Activated CD4-positive, alpha-beta T cell treated with anti-CD3 and anti-CD28 coated beads for 4 hours (primary cell): Measurements from ENCODE around the gene PCDHA4.
"Not testable (repeated sequence)": the region's sequence is repeated elsewhere in the genome, so short reads cannot be mapped to it uniquely, and the experiment has no call there.

ENCODE experiments used
- DNase-seq, 2 donors: peaks; one replicate each; pipeline ENCODE4 v3.0.0-alpha.2; 2020

Gene PCDHA4

DNA sequence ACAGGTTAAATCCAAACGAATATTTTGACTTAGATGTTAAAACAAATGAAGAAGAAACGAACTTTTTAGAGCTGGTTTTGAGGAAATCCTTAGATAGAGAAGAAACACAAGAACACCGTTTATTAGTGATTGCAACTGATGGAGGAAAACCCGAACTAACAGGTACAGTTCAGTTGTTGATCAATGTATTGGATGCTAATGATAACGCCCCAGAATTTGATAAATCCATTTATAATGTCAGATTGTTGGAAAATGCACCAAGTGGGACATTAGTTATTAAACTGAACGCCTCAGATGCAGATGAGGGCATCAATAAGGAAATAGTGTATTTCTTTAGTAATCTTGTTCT lies 15.4 kb downstream of the PCDHA4 start:
- no peak for DNase-seq

- not testable (repeated sequence) for DNase-seq
Observed at GRCh38 chr5:140822969-140823368, 16.1 kb downstream of the PCDHA4 start.

- DNase-seq: no peak
Observed at GRCh38 chr5:140823475-140823874, 16.6 kb downstream of the PCDHA4 start.

DNA sequence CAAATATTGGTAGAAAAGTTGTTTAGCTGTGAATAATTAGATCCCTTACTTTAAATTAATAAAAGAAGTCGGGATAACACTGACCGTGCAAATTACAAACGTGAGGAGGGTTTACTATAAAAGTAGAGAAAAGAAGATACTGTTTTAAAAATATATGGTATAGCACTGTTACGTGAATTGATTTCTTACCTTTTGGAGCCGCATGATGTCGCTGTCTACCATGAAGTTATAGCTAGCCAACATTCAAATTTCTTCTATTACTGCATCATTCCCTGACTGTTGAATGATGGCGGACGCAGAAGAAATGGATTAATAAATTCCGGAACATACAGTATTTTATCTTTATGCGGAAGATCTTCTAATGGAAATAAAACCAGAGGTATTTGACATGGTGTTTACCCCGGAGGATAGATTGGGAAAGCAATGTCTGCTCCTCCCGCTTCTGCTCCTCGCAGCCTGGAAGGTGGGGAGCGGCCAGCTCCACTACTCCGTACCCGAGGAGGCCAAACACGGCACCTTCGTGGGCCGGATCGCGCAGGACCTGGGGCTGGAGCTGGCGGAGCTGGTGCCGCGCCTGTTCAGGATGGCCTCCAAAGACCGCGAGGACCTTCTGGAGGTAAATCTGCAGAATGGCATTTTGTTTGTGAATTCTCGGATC lies 21.0 kb downstream of the PCDHA4 start, which contains the start of gene PCDHA6:
Gene PCDHA6 (plus strand): TSS at position 257 of the 658 bp plus-strand sequence. CDS start 132 bp downstream, at position 389.
- DNase-seq: no peak

- no peak for DNase-seq
Observed at GRCh38 chr5:140828362-140828737, 21.5 kb downstream of the PCDHA4 start.

DNA sequence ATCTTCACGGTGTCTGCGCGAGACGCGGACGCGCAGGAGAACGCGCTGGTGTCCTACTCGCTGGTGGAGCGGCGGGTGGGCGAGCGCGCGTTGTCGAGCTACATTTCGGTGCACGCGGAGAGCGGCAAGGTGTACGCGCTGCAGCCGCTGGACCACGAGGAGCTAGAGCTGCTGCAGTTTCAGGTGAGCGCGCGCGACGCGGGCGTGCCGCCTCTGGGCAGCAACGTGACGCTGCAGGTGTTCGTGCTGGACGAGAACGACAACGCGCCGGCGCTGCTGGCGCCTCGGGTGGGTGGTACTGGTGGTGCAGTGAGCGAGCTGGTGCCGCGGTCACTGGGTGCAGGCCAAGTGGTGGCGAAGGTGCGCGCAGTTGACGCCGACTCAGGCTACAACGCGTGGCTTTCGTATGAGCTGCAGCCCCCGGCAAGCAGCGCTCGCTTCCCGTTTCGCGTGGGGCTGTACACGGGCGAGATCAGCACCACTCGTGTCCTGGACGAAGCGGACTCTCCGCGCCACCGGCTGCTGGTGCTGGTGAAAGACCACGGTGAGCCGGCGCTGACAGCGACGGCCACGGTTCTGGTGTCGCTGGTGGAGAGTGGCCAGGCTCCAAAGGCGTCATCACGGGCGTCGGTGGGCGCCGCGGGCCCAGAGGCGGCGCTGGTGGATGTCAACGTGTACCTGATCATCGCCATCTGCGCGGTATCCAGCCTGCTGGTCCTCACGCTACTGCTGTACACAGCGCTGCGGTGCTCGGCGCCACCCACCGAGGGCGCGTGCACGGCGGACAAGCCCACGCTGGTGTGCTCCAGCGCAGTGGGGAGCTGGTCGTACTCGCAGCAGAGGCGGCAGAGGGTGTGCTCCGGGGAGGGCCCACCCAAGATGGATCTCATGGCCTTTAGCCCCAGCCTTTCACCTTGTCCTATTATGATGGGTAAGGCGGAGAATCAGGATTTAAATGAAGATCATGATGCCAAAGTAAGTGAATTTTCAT lies 22.9 kb downstream of the PCDHA4 start:
- DNase-seq: not testable (repeated sequence)

- no peak for DNase-seq
Observed at GRCh38 chr5:140833993-140834392, 27.1 kb downstream of the PCDHA4 start, which contains the start of gene PCDHA7. TSS of gene PCDHA7 (plus strand) at chr5:140834269. CDS start at chr5:140834384, 115 bp downstream.

GRCh38 chr5:140834439-140835008 lies 27.7 kb downstream of the PCDHA4 start:
- DNase-seq: not testable (repeated sequence)

DNA sequence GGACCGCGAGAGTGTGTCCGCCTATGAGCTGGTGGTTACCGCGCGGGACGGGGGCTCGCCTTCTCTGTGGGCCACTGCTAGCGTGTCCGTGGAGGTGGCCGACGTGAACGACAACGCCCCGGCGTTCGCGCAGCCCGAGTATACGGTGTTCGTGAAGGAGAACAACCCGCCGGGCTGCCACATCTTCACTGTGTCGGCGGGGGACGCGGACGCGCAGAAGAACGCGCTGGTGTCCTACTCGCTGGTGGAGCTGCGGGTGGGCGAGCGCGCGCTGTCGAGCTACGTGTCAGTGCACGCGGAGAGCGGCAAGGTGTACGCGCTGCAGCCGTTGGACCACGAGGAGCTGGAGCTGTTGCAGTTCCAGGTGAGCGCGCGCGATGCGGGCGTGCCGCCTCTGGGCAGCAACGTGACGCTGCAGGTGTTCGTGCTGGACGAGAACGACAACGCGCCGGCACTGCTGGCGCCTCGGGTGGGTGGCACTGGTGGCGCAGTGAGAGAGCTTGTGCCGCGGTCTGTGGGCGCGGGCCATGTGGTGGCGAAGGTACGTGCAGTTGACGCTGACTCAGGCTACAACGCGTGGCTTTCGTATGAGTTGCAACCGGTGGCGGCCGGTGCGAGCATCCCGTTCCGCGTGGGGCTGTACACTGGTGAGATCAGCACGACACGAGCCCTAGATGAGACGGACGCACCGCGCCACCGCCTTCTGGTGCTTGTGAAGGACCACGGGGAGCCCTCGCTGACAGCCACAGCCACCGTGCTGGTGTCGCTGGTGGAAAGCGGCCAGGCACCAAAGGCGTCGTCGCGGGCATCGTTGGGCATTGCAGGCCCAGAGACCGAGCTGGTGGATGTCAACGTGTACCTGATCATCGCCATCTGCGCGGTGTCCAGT lies 29.0 kb downstream of the PCDHA4 start:
- no peak for DNase-seq

DNA sequence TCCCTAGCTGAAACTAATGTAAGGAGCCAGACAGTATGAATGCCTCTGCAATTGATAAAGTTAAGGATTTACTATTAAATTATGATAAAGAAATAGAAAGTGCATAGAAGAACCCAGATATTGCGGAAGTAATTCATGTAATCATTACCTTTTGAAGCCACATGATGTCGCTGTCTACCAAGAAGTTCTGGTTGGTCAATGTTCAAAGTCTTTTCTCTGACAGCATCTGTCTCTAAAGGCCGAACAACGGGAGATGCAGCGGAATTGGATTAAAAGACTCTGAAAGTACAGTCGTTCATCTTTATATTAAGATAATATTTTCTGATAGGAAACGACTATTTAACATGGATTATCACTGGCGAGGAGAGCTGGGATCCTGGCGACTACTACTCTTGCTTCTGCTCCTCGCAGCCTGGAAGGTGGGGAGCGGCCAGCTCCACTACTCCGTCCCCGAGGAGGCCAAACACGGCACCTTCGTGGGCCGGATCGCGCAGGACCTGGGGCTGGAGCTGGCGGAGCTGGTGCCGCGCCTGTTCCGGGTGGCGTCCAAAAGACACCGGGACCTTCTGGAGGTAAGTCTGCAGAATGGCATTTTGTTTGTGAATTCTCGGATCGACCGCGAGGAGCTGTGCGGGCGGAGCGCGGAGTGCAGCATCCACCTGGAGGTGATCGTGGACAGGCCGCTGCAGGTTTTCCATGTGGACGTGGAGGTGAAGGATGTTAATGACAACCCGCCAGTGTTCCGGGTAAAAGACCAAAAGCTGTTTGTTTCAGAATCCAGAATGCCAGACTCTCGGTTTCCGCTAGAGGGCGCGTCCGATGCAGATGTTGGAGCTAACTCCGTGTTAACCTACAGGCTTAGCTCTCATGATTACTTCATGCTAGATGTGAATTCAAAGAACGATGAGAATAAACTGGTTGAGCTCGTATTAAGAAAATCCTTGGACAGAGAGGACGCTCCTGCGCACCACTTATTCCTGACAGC lies 34.4 kb downstream of the PCDHA4 start, which contains the start of gene PCDHA8:
Gene PCDHA8 (plus strand): TSS at position 210 of the 985 bp plus-strand sequence. CDS start 135 bp downstream, at position 345.
- no peak for DNase-seq

DNA sequence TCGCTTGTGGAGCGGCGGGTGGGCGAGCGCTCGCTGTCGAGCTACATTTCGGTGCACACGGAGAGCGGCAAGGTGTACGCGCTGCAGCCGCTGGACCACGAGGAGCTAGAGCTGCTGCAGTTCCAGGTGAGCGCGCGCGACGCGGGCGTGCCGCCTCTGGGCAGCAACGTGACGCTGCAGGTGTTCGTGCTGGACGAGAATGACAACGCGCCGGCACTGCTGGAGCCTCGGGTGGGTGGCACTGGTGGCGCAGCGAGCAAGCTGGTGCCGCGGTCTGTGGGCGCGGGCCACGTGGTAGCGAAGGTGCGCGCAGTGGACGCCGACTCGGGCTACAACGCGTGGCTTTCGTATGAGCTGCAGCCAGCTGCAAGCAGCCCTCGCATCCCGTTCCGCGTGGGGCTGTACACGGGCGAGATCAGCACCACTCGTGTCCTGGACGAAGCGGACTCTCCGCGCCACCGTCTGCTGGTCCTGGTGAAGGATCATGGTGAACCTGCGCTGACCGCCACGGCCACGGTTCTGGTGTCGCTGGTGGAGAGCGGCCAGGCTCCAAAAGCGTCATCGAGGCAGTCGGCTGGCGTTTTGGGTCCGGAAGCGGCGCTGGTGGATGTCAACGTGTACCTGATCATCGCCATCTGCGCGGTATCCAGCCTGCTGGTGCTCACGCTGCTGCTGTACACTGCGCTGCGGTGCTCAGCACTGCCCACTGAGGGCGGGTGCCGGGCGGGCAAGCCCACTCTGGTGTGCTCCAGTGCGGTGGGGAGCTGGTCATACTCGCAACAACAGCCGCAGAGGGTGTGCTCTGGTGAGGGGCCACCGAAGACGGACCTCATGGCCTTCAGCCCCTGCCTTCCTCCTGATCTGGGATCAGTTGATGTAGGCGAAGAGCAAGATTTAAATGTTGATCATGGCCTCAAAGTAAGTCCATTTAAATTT lies 36.2 kb downstream of the PCDHA4 start:
- DNase-seq: no peak

DNA sequence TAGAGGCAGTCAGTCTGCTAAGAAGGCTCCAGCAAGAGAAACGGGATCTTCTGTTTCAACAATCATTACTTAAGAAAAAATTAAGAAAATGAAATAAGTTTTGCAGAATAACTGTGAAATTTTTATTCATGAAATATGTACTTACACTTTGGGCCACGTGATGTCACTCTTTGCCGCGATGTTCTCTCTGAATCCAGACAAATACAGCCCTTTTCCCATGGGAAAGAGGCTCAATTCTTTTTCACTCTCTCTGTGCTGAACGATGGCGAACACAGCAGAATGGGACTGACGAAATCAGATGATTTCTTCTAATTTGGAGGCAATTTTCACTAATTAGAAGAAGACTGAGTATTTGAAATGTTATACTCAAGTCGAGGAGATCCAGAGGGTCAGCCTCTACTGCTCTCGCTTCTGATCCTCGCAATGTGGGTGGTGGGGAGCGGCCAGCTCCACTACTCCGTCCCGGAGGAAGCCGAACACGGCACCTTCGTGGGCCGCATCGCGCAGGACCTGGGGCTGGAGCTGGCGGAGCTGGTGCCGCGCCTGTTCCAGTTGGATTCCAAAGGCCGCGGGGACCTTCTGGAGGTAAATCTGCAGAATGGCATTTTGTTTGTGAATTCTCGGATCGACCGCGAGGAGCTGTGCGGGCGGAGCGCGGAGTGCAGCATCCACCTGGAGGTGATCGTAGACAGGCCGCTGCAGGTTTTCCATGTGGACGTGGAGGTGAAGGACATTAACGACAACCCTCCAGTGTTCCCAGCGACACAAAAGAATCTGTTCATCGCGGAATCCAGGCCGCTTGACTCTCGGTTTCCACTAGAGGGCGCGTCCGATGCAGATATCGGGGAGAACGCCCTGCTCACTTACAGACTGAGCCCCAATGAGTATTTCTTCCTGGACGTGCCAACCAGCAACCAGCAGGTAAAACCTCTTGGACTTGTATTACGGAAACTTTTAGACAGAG lies 41.6 kb downstream of the PCDHA4 start, which contains the start of gene PCDHA9:
Gene PCDHA9 (plus strand): TSS at position 244 of the 964 bp plus-strand sequence. CDS start 114 bp downstream, at position 358.
- not testable (repeated sequence) for DNase-seq

- not testable (repeated sequence) for DNase-seq
Observed at GRCh38 chr5:140849831-140850634, 43.2 kb downstream of the PCDHA4 start.

DNA sequence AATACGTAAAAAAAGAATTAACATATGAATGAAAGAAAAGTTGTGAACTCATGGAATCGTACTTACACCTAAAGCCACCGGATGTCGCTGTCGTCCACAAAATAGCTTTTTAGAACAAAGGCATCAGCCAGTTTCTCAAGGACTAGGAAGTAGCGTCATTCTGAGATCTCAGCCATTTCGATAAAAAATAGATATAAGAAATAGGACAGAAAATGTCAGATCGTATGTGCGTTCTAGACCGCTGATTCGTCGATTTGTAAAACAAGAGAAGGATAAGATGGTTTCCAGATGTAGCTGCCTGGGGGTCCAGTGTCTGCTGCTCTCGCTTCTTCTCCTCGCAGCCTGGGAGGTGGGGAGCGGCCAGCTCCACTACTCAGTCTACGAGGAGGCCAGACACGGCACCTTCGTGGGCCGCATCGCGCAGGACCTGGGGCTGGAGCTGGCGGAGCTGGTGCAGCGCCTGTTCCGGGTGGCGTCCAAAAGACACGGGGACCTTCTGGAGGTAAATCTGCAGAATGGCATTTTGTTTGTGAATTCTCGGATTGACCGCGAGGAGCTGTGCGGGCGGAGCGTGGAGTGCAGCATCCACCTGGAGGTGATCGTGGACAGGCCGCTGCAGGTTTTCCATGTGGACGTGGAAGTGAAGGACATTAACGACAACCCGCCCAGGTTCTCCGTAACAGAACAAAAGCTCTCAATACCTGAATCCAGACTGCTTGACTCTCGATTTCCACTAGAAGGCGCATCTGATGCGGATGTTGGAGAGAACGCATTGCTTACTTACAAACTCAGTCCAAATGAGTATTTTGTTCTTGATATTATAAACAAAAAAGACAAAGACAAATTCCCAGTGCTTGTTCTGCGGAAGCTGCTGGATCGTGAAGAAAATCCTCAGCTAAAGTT lies 49.2 kb downstream of the PCDHA4 start, which contains the start of gene PCDHA10:
Gene PCDHA10 (plus strand): TSS at position 126 of the 903 bp plus-strand sequence. CDS start 152 bp downstream, at position 278.
- no peak for DNase-seq

DNA sequence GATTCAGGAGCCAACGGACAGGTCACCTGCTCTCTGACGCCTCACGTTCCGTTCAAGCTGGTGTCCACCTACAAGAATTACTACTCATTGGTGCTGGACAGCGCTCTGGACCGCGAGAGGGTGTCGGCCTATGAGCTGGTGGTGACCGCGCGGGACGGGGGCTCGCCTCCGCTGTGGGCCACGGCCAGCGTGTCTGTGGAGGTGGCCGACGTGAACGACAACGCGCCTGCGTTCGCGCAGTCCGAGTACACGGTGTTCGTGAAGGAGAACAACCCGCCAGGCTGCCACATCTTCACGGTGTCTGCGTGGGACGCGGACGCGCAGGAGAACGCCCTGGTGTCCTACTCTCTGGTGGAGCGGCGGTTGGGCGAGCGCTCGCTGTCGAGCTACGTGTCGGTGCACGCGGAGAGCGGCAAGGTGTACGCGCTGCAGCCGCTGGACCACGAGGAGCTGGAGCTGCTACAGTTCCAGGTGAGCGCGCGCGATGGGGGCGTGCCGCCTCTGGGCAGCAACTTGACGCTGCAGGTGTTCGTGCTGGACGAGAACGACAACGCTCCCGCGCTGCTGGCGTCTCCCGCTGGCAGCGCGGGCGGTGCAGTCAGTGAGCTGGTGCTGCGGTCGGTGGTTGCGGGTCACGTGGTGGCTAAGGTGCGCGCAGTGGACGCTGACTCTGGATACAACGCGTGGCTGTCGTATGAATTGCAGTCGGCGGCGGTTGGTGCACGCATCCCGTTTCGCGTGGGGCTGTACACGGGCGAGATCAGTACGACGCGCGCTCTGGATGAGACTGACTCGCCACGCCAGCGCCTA lies 50.5 kb downstream of the PCDHA4 start:
- no peak for DNase-seq

DNA sequence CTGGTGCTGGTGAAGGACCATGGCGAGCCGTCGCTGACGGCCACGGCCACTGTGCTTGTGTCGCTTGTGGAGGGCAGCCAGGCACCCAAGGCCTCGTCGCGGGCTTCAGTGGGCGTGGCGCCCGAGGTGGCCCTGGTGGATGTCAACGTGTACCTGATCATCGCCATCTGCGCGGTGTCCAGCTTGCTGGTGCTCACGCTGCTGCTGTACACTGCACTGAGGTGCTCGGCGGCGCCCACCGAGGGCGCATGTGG lies 51.0 kb downstream of the PCDHA4 start:
- no peak for DNase-seq
